Measurements from ENCODE around the gene SAMD5. TPM values are rescaled to one million over a fixed set of nuclear protein-coding genes. Genes with fewer than 3 reads are reported as not detected.
"Not testable (repeated sequence)": the region's sequence is repeated elsewhere in the genome, so short reads cannot be mapped to it uniquely, and the experiment has no call there.

SAMD5 gene
- polyA plus RNA-seq, 3 donors: 11.2 to 17.7 (median 16.7) TPM

- DNase-seq: no peak
These were observed 6.8 kb downstream of the SAMD5 start for GRCh38 chr6:147515327-147515726.

GRCh38 chr6:147522597-147522996, 14.1 kb downstream of the SAMD5 start:
- no peak for DNase-seq

- no peak for DNase-seq
These were observed 17.2 kb downstream of the SAMD5 start for GRCh38 chr6:147525519-147526209.

GRCh38 chr6:147527197-147527596, 18.7 kb downstream of the SAMD5 start:
- no peak for DNase-seq

- DNase-seq: no peak
These were observed 20.1 kb downstream of the SAMD5 start for GRCh38 chr6:147528511-147529145.

- DNase-seq: peak; percentile 28
These were observed 21.9 kb downstream of the SAMD5 start for GRCh38 chr6:147530132-147531060.

- no peak for DNase-seq
These were observed 22.8 kb downstream of the SAMD5 start for GRCh38 chr6:147531321-147531720.

- DNase-seq: no peak
These were observed 25.8 kb downstream of the SAMD5 start for GRCh38 chr6:147534116-147534860.

- DNase-seq: no peak
These were observed 30.3 kb downstream of the SAMD5 start for GRCh38 chr6:147538821-147539220.

GRCh38 chr6:147540075-147540474, 31.6 kb downstream of the SAMD5 start:
- DNase-seq: no peak

- not testable (repeated sequence) for DNase-seq
These were observed 33.9 kb downstream of the SAMD5 start for GRCh38 chr6:147542436-147542835.

- DNase-seq: no peak
These were observed 35.9 kb downstream of the SAMD5 start for GRCh38 chr6:147544420-147544819.

- no peak for DNase-seq
These were observed 38.2 kb downstream of the SAMD5 start for GRCh38 chr6:147546501-147547368.

GRCh38 chr6:147547369-147547902, 38.9 kb downstream of the SAMD5 start:
- no peak for DNase-seq

GRCh38 chr6:147548921-147549475, 40.5 kb downstream of the SAMD5 start:
- DNase-seq: no peak

- no peak for DNase-seq
These were observed 41.0 kb downstream of the SAMD5 start for GRCh38 chr6:147549531-147549930.

GRCh38 chr6:147551976-147552375, 43.5 kb downstream of the SAMD5 start:
- no peak for DNase-seq

- no peak for DNase-seq
These were observed 44.6 kb downstream of the SAMD5 start for GRCh38 chr6:147553099-147553498.

- no peak for DNase-seq
These were observed 45.8 kb downstream of the SAMD5 start for GRCh38 chr6:147554281-147554680.

GRCh38 chr6:147559006-147559405, 50.5 kb downstream of the SAMD5 start:
- DNase-seq: no peak
